GM12878 (cell line): ENCODE results near the gene PKP3. TPM values are rescaled to one million over a fixed set of nuclear protein-coding genes. Genes with fewer than 3 reads are reported as not detected.

Source experiments
- KDM1A ChIP-seq: fragments of 200-600 bp; sonication (generic); IDR thresholded peaks from 2 replicates; pipeline ENCODE4 v1.6.1; 2016; ENCODE audit warnings: borderline replicate concordance
- MLLT1 ChIP-seq: fragments of 450-650 bp; IDR thresholded peaks from 2 replicates; pipeline ENCODE4 v1.6.1; 2016; ENCODE audit warnings: mild to moderate bottlenecking
- MXI1 ChIP-seq: fragments of 150-350 bp; IDR thresholded peaks from 2 replicates; pipeline ENCODE4 v1.6.1; 2011; ENCODE audit warnings: low read depth, mild to moderate bottlenecking, inconsistent platforms, low read length, improper control_type of control experiment
- PRDM15 ChIP-seq: fragments of 450-650 bp; formaldehyde crosslinking; IDR thresholded peaks from 2 replicates; pipeline ENCODE4 v1.4.0; 2020; ENCODE audit warnings: mild to moderate bottlenecking, moderate library complexity
- RAD51 ChIP-seq: fragments of 450-650 bp; IDR thresholded peaks from 2 replicates; pipeline ENCODE4 v1.6.1; 2016; ENCODE audit warnings: moderate library complexity, mild to moderate bottlenecking, inconsistent platforms
- polyA plus RNA-seq, 11 experiments: library from polyadenylated mRNA; depleted of rRNA in 4 of 11; unstranded in 6 of 11; stranded (reverse) in 5 of 11; fragments of >200 nt; fragmentation: Nextera tagmentation in 4 of 11; fragmentation: Illumina TruSeq in 1 of 11; extraction: Ambion mirVana in 4 of 11; extraction: Trizol in 1 of 11; gene quantifications; 1 replicate in 1 of 11; 2 replicates in 10 of 11; pipeline versions ENCODE4 v1.2.1 to v1.2.3, GENCODE V29; 2011 to 2016; ENCODE audit warnings: inconsistent platforms in 2 of 11, missing spikeins in 2 of 11, low read depth in 1 of 11
- total RNA-seq, 4 experiments: library from RNA; depleted of rRNA in 3 of 4; stranded (reverse); fragments of >200 nt in 3 of 4; fragmentation: Illumina TruSeq in 1 of 4; extraction: Trizol in 1 of 4; gene quantifications; 2 replicates each; pipeline versions ENCODE4 v1.2.1 to v1.2.3, GENCODE V29; 2013 to 2021

The PKP3 gene
- total and polyA plus RNA-seq, 10 of the 15 experiments (the other 5 are each of a cell fraction or from before 2014, with no cell fraction given), result 0.45 to 0.90 TPM; not detected in 8

GRCh38 chr11:352456-353031, 41.5 kb upstream of the PKP3 start (continued):
- TF ChIP-seq MLLT1, result no peak
- no peak for TF ChIP-seq RAD51
- no peak for TF ChIP-seq PRDM15 (CRISPR knock-in tag)
- no peak for TF ChIP-seq MXI1
- TF ChIP-seq KDM1A, result no peak
